Peyer's patch (tissue), 4 donors: ENCODE measurements around the gene SUCLG2. TPM values are rescaled to one million over a fixed set of nuclear protein-coding genes. Genes with fewer than 3 reads are reported as not detected.

Experiments used
- DNase-seq, 3 donors: peaks; one replicate each; pipeline ENCODE4 v3.0.0-alpha.2; 2017 to 2019
- H3K27ac ChIP-seq, 4 donors: fragments of 200-600 bp; sonication (generic); one replicate each; pipeline ENCODE4 v1.5.1; 2016 to 2019
- H3K27me3 ChIP-seq, 2 donors: fragments of 200-600 bp; sonication (generic); one replicate each; pipeline ENCODE4 v1.5.1; 2019
- H3K36me3 ChIP-seq, 3 donors: fragments of 200-600 bp; sonication (generic); one replicate each; pipeline ENCODE4 v1.5.1; 2016 to 2019
- H3K4me1 ChIP-seq, 4 donors: fragments of 200-600 bp; sonication (generic); one replicate each; pipeline ENCODE4 v1.5.1; 2016 to 2019
- H3K4me3 ChIP-seq, 4 donors: fragments of 200-600 bp; sonication (generic); 1 replicate in 3 of 4; 2 replicates in 1 of 4; pipeline ENCODE4 v1.5.1; 2016 to 2019; ENCODE audit warnings: mild to moderate bottlenecking in 1 of 4
- H3K9me3 ChIP-seq, 4 donors: fragments of 200-600 bp; sonication (generic); one replicate each; pipeline ENCODE4 v1.5.1; 2016 to 2019; ENCODE audit warnings: mild to moderate bottlenecking in 1 of 4
- POLR2A ChIP-seq, 2 donors: fragments of 450-650 bp; IDR thresholded peaks; one replicate each; pipeline ENCODE4 v1.5.1; 2017; ENCODE audit warnings: antibody characterized with exemption in 2 of 2, mild to moderate bottlenecking in 2 of 2, moderate library complexity in 2 of 2
- total RNA-seq, 4 donors: library from RNA; depleted of rRNA; stranded (reverse); fragments of >200 nt; gene quantifications; one replicate each; pipeline ENCODE4 v1.1.0, GENCODE V29; 2016
- TF ChIP-seq, protein P1 (sequence below), 6 experiments: fragments of 450-650 bp in 4 of 6; fragments of 200-600 bp in 2 of 6; sonication (generic) in 1 of 6; IDR thresholded peaks; one replicate each; pipeline ENCODE4 v1.5.1; 2017 to 2019; ENCODE audit warnings: antibody characterized with exemption in 6 of 6, mild to moderate bottlenecking in 3 of 6, moderate library complexity in 1 of 6

Gene SUCLG2
- total RNA-seq, 4 donors from 2014 or later: 99.0 to 116 (median 103) TPM

DNA sequence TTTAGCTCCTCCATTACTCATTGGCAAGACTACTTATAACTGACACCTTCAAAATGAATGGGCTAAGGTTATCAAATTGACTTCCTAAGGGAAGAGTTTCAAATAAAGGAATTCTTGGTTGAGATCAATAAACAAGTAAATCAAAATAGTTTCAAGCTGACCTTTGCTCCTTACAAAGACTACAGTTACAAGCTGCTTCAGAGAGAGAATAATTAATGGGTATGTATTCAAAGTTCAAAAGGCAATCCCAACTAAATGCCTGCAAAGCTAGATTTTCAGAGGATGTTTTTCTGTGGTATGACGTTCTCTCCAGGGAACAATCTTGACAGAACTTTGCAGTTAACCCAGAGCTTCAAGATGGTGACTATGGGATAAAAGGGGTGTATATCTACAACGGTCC, 153.7 kb downstream of the SUCLG2 start:
- H3K36me3 ChIP-seq: peaks cover 0 to 8% (median 0%) of the 10 kb centered on the region in 3 donors
- TF ChIP-seq POLR2A (IDR thresholded peaks at IDR 0.05): no peak
- TF ChIP-seq, protein P1, sequence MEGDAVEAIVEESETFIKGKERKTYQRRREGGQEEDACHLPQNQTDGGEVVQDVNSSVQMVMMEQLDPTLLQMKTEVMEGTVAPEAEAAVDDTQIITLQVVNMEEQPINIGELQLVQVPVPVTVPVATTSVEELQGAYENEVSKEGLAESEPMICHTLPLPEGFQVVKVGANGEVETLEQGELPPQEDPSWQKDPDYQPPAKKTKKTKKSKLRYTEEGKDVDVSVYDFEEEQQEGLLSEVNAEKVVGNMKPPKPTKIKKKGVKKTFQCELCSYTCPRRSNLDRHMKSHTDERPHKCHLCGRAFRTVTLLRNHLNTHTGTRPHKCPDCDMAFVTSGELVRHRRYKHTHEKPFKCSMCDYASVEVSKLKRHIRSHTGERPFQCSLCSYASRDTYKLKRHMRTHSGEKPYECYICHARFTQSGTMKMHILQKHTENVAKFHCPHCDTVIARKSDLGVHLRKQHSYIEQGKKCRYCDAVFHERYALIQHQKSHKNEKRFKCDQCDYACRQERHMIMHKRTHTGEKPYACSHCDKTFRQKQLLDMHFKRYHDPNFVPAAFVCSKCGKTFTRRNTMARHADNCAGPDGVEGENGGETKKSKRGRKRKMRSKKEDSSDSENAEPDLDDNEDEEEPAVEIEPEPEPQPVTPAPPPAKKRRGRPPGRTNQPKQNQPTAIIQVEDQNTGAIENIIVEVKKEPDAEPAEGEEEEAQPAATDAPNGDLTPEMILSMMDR (IDR thresholded peaks at IDR 0.05): no peak
- H3K4me1 ChIP-seq: no peaks in the 10 kb centered on the region
- no peak overlapping the region for H3K4me3 ChIP-seq
- H3K9me3 ChIP-seq: no peaks in the 10 kb centered on the region
- no peak for DNase-seq
- no peaks in the 10 kb centered on the region for H3K27me3 ChIP-seq
- H3K27ac ChIP-seq: no peak overlapping the region

GRCh38 chr3:67497746-67498145, 156.7 kb downstream of the SUCLG2 start:
- no peaks in the 10 kb centered on the region for H3K9me3 ChIP-seq
- no peaks in the 10 kb centered on the region for H3K4me1 ChIP-seq
- TF ChIP-seq, protein P1 (IDR thresholded peaks at IDR 0.05): no peak
- no peak for TF ChIP-seq POLR2A (IDR thresholded peaks at IDR 0.05)
- H3K27me3 ChIP-seq: no peaks in the 10 kb centered on the region
- DNase-seq: no peak
- peaks cover 0 to 18% (median 0%) of the 10 kb centered on the region in 3 donors for H3K36me3 ChIP-seq
- H3K27ac ChIP-seq: no peak overlapping the region
- no peak overlapping the region for H3K4me3 ChIP-seq

DNA sequence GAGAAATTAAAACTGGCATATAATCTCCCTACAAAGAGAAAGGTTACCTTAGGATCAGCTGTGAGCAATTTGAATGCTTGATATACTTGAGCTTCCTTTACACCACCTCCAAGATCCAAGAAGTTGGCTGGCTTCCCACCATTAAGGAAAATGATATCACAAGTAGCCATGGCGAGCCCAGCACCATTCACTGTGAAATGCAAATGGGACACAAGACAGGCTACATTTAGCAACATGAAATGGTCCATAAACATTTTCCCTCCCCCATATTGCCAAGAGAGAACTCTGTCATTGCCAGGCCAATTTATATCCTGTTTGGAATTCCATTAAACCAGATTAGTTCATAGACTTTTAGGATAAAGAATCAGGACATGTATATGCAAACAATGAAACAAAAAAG, 158.7 kb downstream of the SUCLG2 start:
- Histone ChIP-seq H3K4me1 (no peaks in the 10 kb centered on the region), H3K27me3 (no peaks in the 10 kb centered on the region), H3K27ac (no peak overlapping the region), H3K36me3 (peaks cover 0 to 18% (median 0%) of the 10 kb centered on the region in 3 donors), H3K4me3 (no peak overlapping the region), H3K9me3 (no peaks in the 10 kb centered on the region)
- no peak for TF ChIP-seq POLR2A (IDR thresholded peaks at IDR 0.05)
- TF ChIP-seq, protein P1 (IDR thresholded peaks at IDR 0.05): no peak
- DNase-seq: no peak

DNA sequence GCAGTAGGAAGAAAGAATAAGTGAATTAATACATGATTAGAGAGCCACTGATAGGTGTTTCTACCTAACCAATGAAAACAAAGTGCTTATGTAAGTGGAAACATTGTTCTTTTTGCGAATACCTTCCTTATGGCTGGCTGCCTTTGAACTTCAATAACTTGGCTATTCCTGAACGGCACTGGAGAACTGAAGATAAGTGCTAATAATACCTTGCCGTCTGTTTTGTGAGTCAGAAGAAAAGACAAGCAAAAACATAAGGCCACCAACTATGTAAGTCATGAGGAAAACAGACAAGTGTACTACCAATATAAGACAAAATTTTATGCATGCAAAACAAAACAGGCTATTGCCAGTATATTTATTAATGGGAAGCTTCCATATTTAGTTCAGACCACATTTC, 160.6 kb downstream of the SUCLG2 start:
- no peaks in the 10 kb centered on the region for H3K4me1 ChIP-seq
- DNase-seq: no peak
- H3K27me3 ChIP-seq: no peaks in the 10 kb centered on the region
- H3K27ac ChIP-seq: no peak overlapping the region
- no peaks in the 10 kb centered on the region for H3K9me3 ChIP-seq
- no peak overlapping the region for H3K4me3 ChIP-seq
- peaks cover 0 to 18% (median 0%) of the 10 kb centered on the region in 3 donors for H3K36me3 ChIP-seq
- TF ChIP-seq, protein P1 (IDR thresholded peaks at IDR 0.05): no peak
- TF ChIP-seq POLR2A (IDR thresholded peaks at IDR 0.05): no peak

GRCh38 chr3:67490658-67491057, 163.8 kb downstream of the SUCLG2 start:
- H3K36me3 ChIP-seq: peaks cover 0 to 18% (median 0%) of the 10 kb centered on the region in 3 donors
- H3K9me3 ChIP-seq: no peaks in the 10 kb centered on the region
- H3K4me1 ChIP-seq: no peaks in the 10 kb centered on the region
- no peaks in the 10 kb centered on the region for H3K27me3 ChIP-seq
- no peak for DNase-seq
- no peak overlapping the region for H3K4me3 ChIP-seq
- no peak for TF ChIP-seq POLR2A (IDR thresholded peaks at IDR 0.05)
- TF ChIP-seq, protein P1 (IDR thresholded peaks at IDR 0.05): no peak
- no peak overlapping the region for H3K27ac ChIP-seq

DNA sequence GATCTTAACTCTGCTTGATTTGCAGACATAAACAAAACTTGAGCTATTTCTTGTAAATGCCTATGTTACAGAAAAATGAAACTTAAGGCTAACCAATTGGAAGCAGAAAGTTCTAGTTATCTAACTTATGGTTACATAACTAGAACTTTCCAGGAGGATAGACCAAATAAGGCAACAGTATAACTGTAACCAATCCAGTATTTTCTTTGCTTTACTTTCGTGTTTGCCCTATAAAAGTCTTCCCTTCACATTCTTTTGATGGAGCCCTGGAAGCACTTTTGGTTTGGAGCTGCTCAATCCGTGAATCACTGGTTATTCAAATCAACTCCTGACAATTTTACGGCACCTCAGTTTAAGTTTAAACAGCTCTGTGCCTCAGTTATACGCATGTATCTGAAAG, 164.6 kb downstream of the SUCLG2 start:
- H3K36me3 ChIP-seq: peaks cover 0 to 14% (median 0%) of the 10 kb centered on the region in 3 donors

More for the DNA sequence above, 164.6 kb downstream of the SUCLG2 start:
- H3K27ac ChIP-seq: no peak overlapping the region
- no peaks in the 10 kb centered on the region for H3K9me3 ChIP-seq
- no peaks in the 10 kb centered on the region for H3K27me3 ChIP-seq
- DNase-seq: no peak
- H3K4me1 ChIP-seq: no peaks in the 10 kb centered on the region
- H3K4me3 ChIP-seq: no peak overlapping the region
- TF ChIP-seq, protein P1 (IDR thresholded peaks at IDR 0.05): no peak
- TF ChIP-seq POLR2A (IDR thresholded peaks at IDR 0.05): no peak
